Osteoblast (primary cell): ENCODE measurements around the gene PTPRN2. TPM values are rescaled to one million over a fixed set of nuclear protein-coding genes. Genes with fewer than 3 reads are reported as not detected.

Experiments
- DNase-seq: peaks from one replicate; pipeline ENCODE4 v3.0.0; 2011; ENCODE audit warnings: low spot score, mixed read lengths; ENCODE audit not compliant: insufficient read length; ENCODE audit errors: missing footprints
- H2AFZ ChIP-seq: 2 replicates; pipeline ENCODE4 v1.6.0; 2011; ENCODE audit warnings: mild to moderate bottlenecking, low read length
- H3K27ac ChIP-seq: 2 replicates; pipeline ENCODE4 v1.5.1; 2011; ENCODE audit warnings: mild to moderate bottlenecking, low read depth, low read length, moderate library complexity
- H3K27me3 ChIP-seq: 2 replicates; pipeline ENCODE4 v1.6.0; 2012; ENCODE audit warnings: mild to moderate bottlenecking, control low read depth, inconsistent platforms, low read length, moderate library complexity; ENCODE audit not compliant: insufficient read depth
- H3K36me3 ChIP-seq: 2 replicates; pipeline ENCODE4 v1.5.1; 2011; ENCODE audit warnings: mild to moderate bottlenecking, low read length, control low read depth, moderate library complexity; ENCODE audit not compliant: insufficient read depth
- H3K4me1 ChIP-seq: 2 replicates; pipeline ENCODE4 v1.5.1; 2011; ENCODE audit warnings: mild to moderate bottlenecking, low read length, control low read depth, moderate library complexity; ENCODE audit not compliant: insufficient read depth
- H3K4me2 ChIP-seq: 2 replicates; pipeline ENCODE4 v1.6.0; 2011; ENCODE audit warnings: mild to moderate bottlenecking, low read length; ENCODE audit not compliant: insufficient read depth
- H3K4me3 ChIP-seq: fragments of 200-600 bp; sonication (generic); 3 replicates; pipeline ENCODE4 v1.5.1; 2012; ENCODE audit warnings: mild to moderate bottlenecking, low read length, inconsistent platforms; ENCODE audit not compliant: insufficient read depth
- H3K79me2 ChIP-seq: 2 replicates; pipeline ENCODE4 v1.6.0; 2012; ENCODE audit warnings: mild to moderate bottlenecking, low read length, control low read depth, inconsistent platforms; ENCODE audit not compliant: insufficient read depth
- H3K9me3 ChIP-seq: 2 replicates; pipeline ENCODE4 v1.5.1; 2011; ENCODE audit warnings: low read depth, low read length, control low read depth
- H4K20me1 ChIP-seq: 2 replicates; pipeline ENCODE4 v1.6.0; 2012; ENCODE audit warnings: mild to moderate bottlenecking, low read length, control low read depth; ENCODE audit not compliant: insufficient read depth
- total RNA-seq: library from RNA; depleted of rRNA; stranded (reverse); fragments of >200 nt; gene quantifications from 2 replicates; pipeline ENCODE4 v1.2.3, GENCODE V29; 2012
- TF ChIP-seq, protein P1 (sequence below): IDR thresholded peaks from 2 replicates; pipeline ENCODE4 v1.5.1; 2011; ENCODE audit warnings: mild to moderate bottlenecking, low read depth, low read length, moderate library complexity; ENCODE audit errors: extremely low read depth

PTPRN2 gene
- total RNA-seq, 1 donor, result 0.36 TPM

DNA sequence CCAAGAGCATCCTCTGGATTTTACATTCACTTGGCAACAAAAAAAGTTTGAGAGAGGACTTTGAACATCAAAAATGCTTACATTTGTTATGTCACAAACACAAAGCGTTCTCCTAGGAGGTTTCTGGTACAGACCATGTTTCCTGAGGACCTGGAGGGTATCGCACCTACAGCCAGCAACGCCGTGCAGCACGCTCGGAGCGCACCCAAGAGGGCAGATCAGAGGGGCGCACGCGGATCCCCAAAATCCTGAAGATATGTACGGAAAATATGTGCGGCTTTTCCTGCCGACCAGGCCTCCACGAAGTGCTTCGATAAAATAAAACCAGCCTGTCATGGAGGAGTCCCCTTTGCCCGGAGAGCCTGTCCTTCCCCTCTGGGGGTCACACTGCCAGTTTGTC, 796.0 kb downstream of the PTPRN2 start:
- no peaks in the 10 kb centered on the region for H3K4me1 ChIP-seq
- TF ChIP-seq, protein P1, sequence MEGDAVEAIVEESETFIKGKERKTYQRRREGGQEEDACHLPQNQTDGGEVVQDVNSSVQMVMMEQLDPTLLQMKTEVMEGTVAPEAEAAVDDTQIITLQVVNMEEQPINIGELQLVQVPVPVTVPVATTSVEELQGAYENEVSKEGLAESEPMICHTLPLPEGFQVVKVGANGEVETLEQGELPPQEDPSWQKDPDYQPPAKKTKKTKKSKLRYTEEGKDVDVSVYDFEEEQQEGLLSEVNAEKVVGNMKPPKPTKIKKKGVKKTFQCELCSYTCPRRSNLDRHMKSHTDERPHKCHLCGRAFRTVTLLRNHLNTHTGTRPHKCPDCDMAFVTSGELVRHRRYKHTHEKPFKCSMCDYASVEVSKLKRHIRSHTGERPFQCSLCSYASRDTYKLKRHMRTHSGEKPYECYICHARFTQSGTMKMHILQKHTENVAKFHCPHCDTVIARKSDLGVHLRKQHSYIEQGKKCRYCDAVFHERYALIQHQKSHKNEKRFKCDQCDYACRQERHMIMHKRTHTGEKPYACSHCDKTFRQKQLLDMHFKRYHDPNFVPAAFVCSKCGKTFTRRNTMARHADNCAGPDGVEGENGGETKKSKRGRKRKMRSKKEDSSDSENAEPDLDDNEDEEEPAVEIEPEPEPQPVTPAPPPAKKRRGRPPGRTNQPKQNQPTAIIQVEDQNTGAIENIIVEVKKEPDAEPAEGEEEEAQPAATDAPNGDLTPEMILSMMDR, result no peak
- no peaks in the 10 kb centered on the region for H3K27me3 ChIP-seq
- H3K79me2 ChIP-seq, result no peaks in the 10 kb centered on the region
- H3K4me2 ChIP-seq, result no peak overlapping the region
- no peaks in the 10 kb centered on the region for H3K36me3 ChIP-seq
- no peak overlapping the region for H2AFZ ChIP-seq
- DNase-seq, result no peak
- H3K9me3 ChIP-seq, result no peaks in the 10 kb centered on the region
- H4K20me1 ChIP-seq, result no peaks in the 10 kb centered on the region
- H3K27ac ChIP-seq, result no peak overlapping the region
- no peak overlapping the region for H3K4me3 ChIP-seq

DNA sequence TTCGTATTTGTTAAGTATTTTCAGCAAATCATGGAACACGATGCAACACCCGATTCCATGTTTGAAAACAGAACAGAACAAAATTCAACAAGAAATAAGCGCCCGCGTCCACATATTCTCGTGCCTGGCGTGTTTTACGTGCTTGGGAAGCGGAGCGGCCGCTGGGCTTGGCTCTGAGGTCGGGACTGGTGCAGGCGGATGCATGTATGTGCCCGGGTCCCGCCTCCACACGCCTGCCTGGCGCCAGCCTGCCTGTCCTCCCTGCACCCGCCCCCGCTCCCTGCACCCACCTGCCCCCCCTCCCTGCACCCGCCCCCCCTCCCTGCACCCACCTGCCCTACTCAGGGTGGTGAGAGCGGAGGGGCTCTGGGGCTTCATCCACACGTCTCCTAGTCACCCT, 796.4 kb downstream of the PTPRN2 start:
- Histone ChIP-seq H3K79me2 (no peaks in the 10 kb centered on the region), H3K27me3 (no peaks in the 10 kb centered on the region), H3K36me3 (no peaks in the 10 kb centered on the region), H3K4me1 (no peaks in the 10 kb centered on the region), H3K27ac (no peak overlapping the region), H2AFZ (no peak overlapping the region), H3K4me3 (no peak overlapping the region), H3K9me3 (no peaks in the 10 kb centered on the region), H3K4me2 (no peak overlapping the region), H4K20me1 (no peaks in the 10 kb centered on the region)
- TF ChIP-seq, protein P1, result no peak
- DNase-seq, result no peak

GRCh38 chr7:157789942-157790341, 797.7 kb downstream of the PTPRN2 start:
- H2AFZ ChIP-seq, result no peak overlapping the region
- H4K20me1 ChIP-seq, result no peaks in the 10 kb centered on the region
- H3K4me2 ChIP-seq, result no peak overlapping the region
- DNase-seq, result no peak
- no peaks in the 10 kb centered on the region for H3K4me1 ChIP-seq
- H3K4me3 ChIP-seq, result no peak overlapping the region
- H3K79me2 ChIP-seq, result no peaks in the 10 kb centered on the region
- no peaks in the 10 kb centered on the region for H3K9me3 ChIP-seq
- TF ChIP-seq, protein P1, result no peak
- no peaks in the 10 kb centered on the region for H3K27me3 ChIP-seq
- no peak overlapping the region for H3K27ac ChIP-seq
- no peaks in the 10 kb centered on the region for H3K36me3 ChIP-seq

DNA sequence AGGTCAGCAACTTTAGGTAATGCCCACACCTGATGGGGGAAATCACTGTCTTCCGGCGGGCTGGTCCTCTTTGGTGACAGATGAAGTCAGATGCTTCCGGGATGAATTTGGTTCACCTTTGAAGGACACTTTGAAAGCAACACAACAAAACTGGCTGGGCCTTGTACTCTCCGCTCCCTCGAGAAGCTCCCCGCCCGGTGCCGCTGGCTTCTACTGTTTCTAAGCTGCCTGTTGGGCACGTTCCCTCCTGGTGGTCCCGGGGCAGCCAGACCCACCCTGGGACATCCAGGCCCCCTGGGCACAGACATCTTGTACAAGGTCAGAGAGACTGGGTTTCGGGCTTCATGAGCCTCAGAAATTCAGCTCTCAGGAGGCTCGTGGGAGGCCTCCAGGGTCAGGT, 798.5 kb downstream of the PTPRN2 start:
- H3K27ac ChIP-seq, result no peak overlapping the region
- H3K36me3 ChIP-seq, result no peaks in the 10 kb centered on the region
- no peak overlapping the region for H3K4me2 ChIP-seq
- DNase-seq, result peak; percentile 72
- H4K20me1 ChIP-seq, result no peaks in the 10 kb centered on the region
- H3K4me1 ChIP-seq, result no peaks in the 10 kb centered on the region
- H3K4me3 ChIP-seq, result no peak overlapping the region
- no peaks in the 10 kb centered on the region for H3K9me3 ChIP-seq
- H2AFZ ChIP-seq, result no peak overlapping the region
- TF ChIP-seq, protein P1, result no peak
- H3K79me2 ChIP-seq, result no peaks in the 10 kb centered on the region
- H3K27me3 ChIP-seq, result no peaks in the 10 kb centered on the region
